ENCODE results near the gene WIF1. TPM values are rescaled to one million over a fixed set of nuclear protein-coding genes. Genes with fewer than 3 reads are reported as not detected.

The WIF1 gene
- total and polyA plus RNA-seq, 11 donors = 0.08 TPM; not detected in 10

DNA sequence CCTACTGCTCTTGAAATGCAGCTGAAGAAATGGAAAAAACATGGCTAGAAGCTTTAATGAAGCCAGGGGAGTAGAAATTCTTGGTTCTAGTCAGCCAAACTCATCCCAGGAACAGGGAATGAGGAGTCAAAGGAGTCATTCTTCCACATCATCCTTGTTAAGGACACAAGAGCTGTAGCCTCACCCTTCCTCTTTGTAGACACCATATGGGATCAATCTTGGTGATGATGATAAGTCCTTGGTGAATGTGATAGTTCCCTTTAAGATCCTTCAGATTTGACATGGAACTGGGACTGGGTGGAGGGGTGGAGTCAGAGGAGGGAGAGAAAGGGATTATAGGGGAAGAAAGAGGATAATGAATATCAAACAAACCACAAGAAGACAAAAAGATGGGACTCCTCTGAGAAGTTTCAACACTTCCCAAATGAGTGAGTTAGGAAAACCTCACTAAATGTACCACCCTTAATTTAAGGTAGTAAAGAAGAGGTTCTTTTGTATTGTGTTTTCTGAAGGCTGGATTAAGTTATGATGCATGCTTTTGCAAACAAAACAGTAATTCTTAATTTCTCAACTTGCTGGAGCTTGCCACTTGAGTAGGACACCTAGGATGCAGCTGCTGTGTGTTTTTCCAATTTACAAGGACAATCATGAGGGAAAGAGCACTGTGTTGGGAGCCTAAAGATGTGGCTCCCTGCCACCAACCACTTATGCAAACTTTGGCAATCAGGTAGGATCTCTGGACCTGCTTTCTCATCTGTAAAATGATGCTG is 104.0 kb downstream of the WIF1 start:
- intact Hi-C loops (cut with DNase I) = no loop called here

DNA sequence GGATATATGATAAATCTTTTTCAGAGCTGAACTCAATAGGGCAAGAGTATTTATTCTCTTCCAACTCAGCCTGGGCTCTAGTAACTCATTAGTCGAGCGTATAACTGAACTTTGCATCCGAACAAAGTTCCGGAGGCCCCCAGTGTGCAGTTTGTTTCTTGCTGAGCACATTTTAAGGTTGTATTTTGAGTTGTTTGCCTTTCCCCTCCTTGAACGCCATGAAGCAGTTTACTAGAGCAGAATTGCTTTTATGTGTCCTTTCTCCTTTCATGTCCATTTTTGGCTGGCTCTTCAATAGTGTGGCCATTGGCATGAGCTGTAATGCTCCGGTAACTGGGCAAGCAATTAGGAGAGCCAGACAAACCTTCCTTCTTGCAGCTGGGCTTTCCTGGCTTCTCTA is 105.3 kb downstream of the WIF1 start:
- no peaks in the 10 kb centered on the region for H3K9me3 ChIP-seq
- TF ChIP-seq CTCF (IDR thresholded peaks at IDR 0.05) (no peak), POLR2A (IDR thresholded peaks at IDR 0.05) (no peak)
- intact Hi-C loops (cut with DNase I) = no loop called here
- no peaks in the 10 kb centered on the region for H3K36me3 ChIP-seq
- WGBS, 4 donors = 84 to 92% (median 89%) methylated on average over 6 of the region's 6 CpGs
- no peaks in the 10 kb centered on the region for H3K4me1 ChIP-seq
- H3K4me3 ChIP-seq = no peak overlapping the region
- no peak for ATAC-seq
- no peak overlapping the region for H3K27ac ChIP-seq
- H3K27me3 ChIP-seq = peaks cover 0 to 15% (median 0%) of the 10 kb centered on the region in 9 donors
- no peak for DNase-seq

More for the DNA sequence above, 104.0 kb downstream of the WIF1 start:
- TF ChIP-seq POLR2A (IDR thresholded peaks at IDR 0.05) (no peak), CTCF (IDR thresholded peaks at IDR 0.05) (no peak)
- H3K4me3 ChIP-seq = no peak overlapping the region
- ATAC-seq = no peak
- no peaks in the 10 kb centered on the region for H3K36me3 ChIP-seq
- H3K27ac ChIP-seq = no peak overlapping the region
- no peaks in the 10 kb centered on the region for H3K9me3 ChIP-seq
- DNase-seq = no peak
- peaks cover 0 to 16% (median 0%) of the 10 kb centered on the region in 9 donors for H3K27me3 ChIP-seq
- H3K4me1 ChIP-seq = no peaks in the 10 kb centered on the region

DNA sequence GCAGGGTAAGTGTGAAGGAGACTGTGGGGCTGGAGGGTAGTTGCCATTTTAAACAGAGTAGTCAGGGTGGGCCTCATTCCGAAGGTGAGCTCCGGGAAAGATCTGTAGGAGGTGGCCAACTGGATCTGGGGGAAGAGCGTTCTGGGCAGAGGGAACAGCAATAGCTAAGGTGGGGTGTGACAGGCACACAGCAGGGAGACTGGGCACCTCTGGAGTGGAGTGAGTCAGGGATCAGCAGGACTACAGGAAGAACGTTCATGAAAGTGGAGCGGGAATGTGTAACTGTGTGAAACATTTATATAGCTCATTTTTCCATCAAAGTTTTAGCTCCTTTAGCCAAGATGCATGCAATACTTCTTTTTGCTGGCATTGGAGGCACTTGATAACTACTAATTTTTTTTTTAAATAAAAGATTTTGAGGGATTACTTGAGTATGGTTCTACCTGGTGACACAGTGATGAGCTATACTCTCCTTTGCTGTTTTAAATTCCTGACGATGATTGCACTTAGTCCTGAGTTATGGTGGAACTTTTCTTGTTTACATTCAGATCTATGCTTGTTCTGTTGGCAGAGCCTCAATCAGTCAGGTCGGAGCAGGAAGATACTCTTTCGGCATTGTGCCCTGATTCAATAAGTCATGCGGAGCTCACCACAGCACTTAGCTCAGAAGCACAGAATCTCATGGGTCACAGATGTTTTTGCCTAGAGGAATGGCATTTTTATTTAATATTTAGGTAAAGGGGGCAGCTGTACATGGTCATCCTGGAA is 106.4 kb downstream of the WIF1 start:
- TF ChIP-seq POLR2A (IDR thresholded peaks at IDR 0.05) (no peak), CTCF (IDR thresholded peaks at IDR 0.05) (no peak)
- WGBS, 4 donors = 79 to 85% (median 82%) methylated on average over 9 of the region's 9 CpGs
- intact Hi-C loops (cut with DNase I) = no loop called here

GRCh38 chr12:65010437-65010836 is 110.7 kb downstream of the WIF1 start:
- DNase-seq (no peak), ATAC-seq (no peak)
- Histone ChIP-seq H3K4me1 (no peaks in the 10 kb centered on the region), H3K36me3 (no peaks in the 10 kb centered on the region), H3K9me3 (no peaks in the 10 kb centered on the region), H3K27ac (no peak overlapping the region), H3K27me3 (peaks cover 0 to 15% (median 0%) of the 10 kb centered on the region in 9 donors), H3K4me3 (no peak overlapping the region)
- 70 to 83% (median 81%) methylated on average over 2 of the region's 2 CpGs for WGBS, 4 donors
- intact Hi-C loops (cut with DNase I) = no loop called here
- TF ChIP-seq POLR2A (IDR thresholded peaks at IDR 0.05) = no peak
- no peak for TF ChIP-seq CTCF (IDR thresholded peaks at IDR 0.05)

More for the DNA sequence above, 106.4 kb downstream of the WIF1 start:
- Histone ChIP-seq H3K4me1 (no peaks in the 10 kb centered on the region), H3K27ac (no peak overlapping the region), H3K36me3 (no peaks in the 10 kb centered on the region), H3K27me3 (peaks cover 0 to 15% (median 0%) of the 10 kb centered on the region in 9 donors), H3K4me3 (no peak overlapping the region), H3K9me3 (no peaks in the 10 kb centered on the region)
- ATAC-seq (no peak), DNase-seq (no peak)
